GM20000 (cell line): ENCODE results near the gene KIAA1191.

Source experiments
- DNase-seq: peaks from one replicate; pipeline ENCODE4 v3.0.0; 2012; ENCODE audit warnings: low spot score
- CTCF ChIP-seq: IDR thresholded peaks from 2 replicates; pipeline ENCODE4 v1.5.1; 2012; ENCODE audit warnings: mild to moderate bottlenecking, control low read depth; ENCODE audit errors: extremely low read depth, missing control alignments

The KIAA1191 gene

DNA sequence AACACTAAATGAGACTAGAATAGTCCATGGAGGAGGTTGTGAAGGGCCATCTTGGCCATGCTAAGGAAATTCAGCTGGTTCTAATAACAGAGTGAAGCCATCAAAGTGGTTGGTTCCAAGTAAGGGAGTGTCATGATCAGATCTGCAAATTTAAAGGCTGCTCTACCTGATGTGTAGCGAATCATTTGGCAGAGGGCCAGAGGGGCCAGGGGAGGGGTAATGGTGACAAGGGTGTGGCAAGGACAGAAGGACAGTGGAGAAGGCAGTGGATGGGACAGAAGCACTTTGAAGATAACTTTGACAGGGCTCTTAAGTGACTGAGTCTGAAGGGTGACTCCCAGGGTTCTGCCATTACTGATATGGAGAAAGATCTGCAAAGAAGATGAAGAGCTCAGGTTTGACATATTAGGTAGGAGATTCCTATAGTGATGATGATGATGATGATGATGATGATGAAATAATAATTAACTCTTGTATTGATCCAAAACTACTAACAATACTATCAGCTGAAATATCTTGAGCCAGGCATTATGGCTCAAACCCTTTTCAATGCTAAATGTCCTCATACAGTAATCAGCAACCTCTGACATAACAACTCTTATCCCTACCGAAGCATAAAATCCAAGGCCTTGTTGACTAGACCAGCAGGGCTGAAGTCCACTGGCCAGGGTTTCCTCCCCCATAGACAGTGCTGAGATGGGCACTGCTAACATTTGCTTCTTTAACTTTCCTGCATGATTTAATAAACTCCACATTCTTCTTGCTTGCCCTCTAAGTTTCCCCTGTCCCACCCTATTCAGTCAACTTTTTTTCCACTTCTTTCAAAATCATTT is 20.0 kb downstream of the KIAA1191 start:
- no peak for DNase-seq
- no peak for TF ChIP-seq CTCF

- no peak for TF ChIP-seq CTCF
- DNase-seq, result no peak
Measured at GRCh38 chr5:176339304-176339703, 22.3 kb downstream of the KIAA1191 start.

DNA sequence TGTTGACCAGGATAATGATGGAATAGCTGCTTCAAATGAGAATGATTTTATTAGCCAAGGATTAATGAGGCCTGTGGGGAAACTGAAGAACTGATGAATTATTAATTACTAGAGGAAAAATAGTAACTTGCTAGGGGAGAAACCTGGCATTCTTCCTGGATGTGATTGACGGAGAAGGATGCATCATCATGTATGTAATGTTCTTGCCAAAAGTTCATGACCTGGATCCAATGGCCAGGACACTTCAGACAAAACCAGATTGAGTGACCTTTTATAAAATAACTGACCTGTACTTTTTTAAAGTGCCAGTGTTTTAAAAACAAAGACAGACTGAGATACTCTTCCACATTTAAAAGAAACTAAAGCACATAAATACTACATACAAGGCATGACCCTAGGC is 23.7 kb downstream of the KIAA1191 start:
- DNase-seq, result no peak
- no peak for TF ChIP-seq CTCF

DNA sequence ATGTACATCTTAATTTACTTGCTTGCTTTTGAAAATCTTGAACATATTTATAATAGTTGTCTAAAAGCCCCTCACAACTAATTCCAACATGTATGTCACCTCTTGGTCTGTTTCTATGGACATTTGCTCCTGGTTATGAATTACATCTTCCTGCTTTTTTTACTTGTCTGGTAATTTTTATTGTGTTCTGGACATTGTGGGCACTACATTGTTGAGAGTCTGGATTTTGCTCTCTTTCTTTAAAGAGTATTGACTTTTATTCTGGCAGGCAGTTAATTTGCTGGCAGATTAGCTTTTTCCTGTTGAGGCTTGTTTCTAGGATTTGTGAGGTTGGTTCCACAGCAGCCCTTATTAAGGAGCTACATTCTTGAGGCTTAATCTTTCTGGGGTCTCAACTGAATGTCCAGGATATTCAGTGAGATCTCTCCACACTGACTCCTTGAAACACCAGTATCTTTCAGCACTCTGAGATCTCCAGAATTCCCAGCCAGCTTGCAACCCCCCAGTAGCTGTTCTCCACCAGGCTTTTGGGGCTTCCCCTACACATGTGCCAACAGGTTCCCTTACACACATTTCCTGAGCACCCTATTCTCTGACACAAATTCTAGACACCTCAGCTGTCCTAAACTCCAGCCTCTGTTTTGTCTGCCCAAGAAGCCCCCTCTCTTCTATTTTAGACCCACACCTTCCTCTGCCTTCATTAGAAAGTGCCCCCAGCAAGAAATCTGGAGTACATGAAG is 27.4 kb downstream of the KIAA1191 start:
- no peak for DNase-seq
- TF ChIP-seq CTCF, result no peak

DNA sequence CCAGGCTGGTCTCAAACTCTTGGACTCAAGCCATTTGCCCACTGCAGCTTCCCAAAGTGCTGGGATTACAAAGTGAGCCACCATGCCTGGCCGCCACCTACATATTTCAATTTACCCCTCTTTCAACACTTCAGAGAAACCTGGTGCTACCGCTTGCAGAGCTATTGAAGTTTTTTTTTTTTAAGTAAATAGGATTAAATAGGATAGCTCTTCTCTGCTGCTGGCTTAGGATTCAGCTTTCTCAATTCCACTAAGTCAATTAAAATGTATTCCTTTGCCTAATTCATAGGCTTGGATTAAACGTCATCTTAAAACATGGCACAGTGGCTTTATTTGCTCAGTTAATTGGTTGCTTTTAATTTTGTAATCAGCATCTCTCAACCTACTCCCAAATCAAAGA is 41.0 kb downstream of the KIAA1191 start:
- DNase-seq, result no peak
- no peak for TF ChIP-seq CTCF

DNA sequence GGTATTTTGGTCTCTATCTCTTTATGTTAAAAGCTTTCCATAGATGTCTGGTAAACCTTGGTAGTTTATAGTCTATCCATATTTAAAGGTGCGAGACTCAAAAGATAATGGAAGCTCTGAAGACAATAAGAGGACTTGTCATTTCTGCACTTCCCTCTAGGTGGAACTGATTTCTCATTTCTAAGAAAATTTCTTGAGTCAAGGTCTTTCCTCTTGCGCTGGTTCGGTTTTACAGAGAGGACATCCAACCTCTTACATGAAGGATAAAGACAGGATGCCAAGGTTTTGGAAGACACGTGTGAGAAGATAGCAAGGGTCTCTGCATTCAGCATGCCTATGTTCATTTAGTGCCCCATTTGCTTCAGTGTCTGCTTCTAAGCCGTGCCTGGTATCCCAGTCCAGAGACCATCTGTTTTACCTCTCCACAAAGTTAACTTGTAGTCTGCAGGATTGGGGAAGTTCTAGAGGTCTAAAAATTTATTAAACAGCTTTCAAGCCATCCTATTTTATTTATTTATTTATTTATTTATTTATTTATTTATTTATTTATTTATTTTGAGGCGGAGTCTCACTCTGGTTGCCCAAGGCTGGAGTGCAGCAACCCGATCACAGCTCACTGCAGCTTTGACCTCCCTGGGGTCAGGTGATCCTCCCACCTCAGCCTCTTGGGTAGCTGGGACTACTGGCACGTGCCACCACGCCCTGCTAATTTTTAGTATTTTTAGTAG is 41.6 kb downstream of the KIAA1191 start:
- no peak for DNase-seq
- TF ChIP-seq CTCF, result no peak
